GM19025 (cell line): Measurements from ENCODE around the gene CTSW.

Source experiments
- ATAC-seq: cut with Tn5 transposase; IDR thresholded peaks from one replicate; pipeline ENCODE4 v1.9.1; 2021; ENCODE audit warnings: mild to moderate bottlenecking, low read depth, moderate library complexity; ENCODE audit not compliant: unreplicated experiment

The CTSW gene

GRCh38 chr11:65919573-65920371 is 40.1 kb downstream of the CTSW start:
- ATAC-seq, result peak; percentile 40

- ATAC-seq, result no peak
Observed at GRCh38 chr11:65920372-65920802, 40.8 kb downstream of the CTSW start.

GRCh38 chr11:65921033-65921555 is 41.5 kb downstream of the CTSW start:
- ATAC-seq, result no peak

GRCh38 chr11:65921876-65922275 is 42.2 kb downstream of the CTSW start:
- no peak for ATAC-seq

- ATAC-seq, result no peak
Observed at GRCh38 chr11:65922565-65922964, 42.9 kb downstream of the CTSW start.

GRCh38 chr11:65925397-65925796 is 45.8 kb downstream of the CTSW start:
- no peak for ATAC-seq

- ATAC-seq, result peak; percentile 77
Observed at GRCh38 chr11:65927904-65928397, 48.3 kb downstream of the CTSW start.

- no peak for ATAC-seq
Observed at GRCh38 chr11:65928667-65929066, 49.0 kb downstream of the CTSW start.

GRCh38 chr11:65931773-65932557 is 52.3 kb downstream of the CTSW start:
- ATAC-seq, result no peak

- no peak for ATAC-seq
Observed at GRCh38 chr11:65932558-65932919, 52.9 kb downstream of the CTSW start.
